Activated CD4-positive, alpha-beta T cell treated with anti-CD3 and anti-CD28 coated beads, Interleukin-2, Interleukin-4, amounts not matched to agents 100 ng/mL and 50 ng/mL, durations not matched to agents 16 hours and 8 hours (primary cell): Measurements from ENCODE around the gene PTPA.
"Not testable (repeated sequence)": the region's sequence is repeated elsewhere in the genome, so short reads cannot be mapped to it uniquely, and the experiment has no call there.

Experiments used
- DNase-seq: peaks from one replicate; pipeline ENCODE4 v3.0.0-alpha.2; 2020; ENCODE audit warnings: low spot score

PTPA gene

DNA sequence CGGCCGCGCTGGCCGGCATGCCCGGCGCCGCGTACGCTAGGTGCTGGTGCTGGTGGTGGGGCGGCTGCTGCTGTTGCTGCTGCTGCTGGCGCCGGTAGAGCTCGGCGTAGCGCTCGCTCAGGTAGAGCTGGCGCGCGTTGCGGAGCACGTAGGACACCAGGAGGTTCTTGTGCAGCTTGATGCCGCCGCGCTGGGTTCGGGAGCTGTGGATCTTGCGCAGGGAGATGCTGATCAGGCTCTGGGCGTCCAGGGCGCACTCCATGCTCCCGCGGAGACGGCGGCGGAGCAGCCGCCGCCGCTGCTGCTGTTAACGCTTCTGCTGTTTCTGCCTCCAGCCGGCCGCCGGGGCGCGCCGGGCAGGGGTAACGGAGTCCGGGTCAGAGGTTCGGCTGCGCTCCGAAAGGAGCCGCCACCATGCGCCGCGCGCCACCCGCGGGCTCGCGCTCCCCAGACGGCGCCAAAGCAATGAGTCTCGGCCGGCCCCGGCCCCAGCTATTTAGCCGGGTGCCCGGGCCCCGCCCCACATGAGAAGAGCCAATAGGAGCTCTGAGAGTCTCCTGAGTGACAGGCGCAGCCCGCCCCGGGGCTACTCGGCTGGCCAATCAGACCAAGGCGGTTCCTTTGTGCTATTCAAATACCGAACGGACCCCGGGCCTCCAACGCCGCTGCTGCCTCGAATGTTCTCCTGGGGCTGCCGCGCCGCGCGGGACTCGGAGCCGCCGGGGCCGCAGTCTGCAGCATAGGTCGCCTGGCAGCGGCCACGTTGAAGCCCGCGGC, 66.8 kb downstream of the PTPA start, which contains the start of gene IER5L:
Gene IER5L, minus strand, starts transcription at position 471 of the 777 bp plus-strand sequence. Its CDS starts 209 bp downstream, at position 262.
- peak; percentile 95 for DNase-seq

DNA sequence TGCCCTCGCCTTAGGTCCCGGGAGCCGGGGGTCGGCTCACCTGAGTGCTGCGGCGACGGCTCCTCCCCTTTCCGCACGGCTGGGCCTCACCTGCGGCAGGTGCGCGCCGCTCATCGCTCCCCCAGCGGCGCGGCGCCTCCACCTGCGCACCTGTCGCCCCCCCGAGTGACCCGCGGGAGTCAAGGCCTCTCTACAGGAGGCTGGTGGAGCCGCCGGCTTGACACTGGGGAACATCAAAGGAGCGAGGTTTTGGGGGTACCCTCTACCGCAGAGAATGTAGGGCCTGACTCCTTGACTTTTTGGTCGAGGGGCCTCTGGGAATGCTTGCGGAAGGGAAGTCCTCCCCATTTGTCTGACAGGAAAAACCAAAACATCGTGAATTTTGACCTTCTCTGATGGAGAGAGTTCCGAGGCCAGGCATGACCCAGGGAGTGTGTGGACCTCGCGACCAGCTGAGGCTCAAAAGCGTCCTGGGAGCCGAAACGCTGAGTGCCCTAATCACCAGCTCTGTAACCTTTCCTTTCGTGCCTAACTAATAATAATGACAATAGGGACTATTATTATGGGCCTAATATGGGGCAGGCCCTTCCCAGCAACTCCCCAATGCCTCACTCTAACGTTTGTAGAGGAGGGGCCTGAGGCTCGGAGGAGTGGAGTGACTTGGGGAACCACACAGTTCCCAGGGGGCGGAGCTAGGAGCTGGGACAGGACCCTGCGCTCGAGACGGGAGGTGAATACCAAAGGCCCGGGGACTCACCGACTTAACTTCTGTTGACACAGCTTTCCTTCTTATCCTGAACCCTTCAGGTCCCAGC, 67.6 kb downstream of the PTPA start:
- DNase-seq = no peak

DNA sequence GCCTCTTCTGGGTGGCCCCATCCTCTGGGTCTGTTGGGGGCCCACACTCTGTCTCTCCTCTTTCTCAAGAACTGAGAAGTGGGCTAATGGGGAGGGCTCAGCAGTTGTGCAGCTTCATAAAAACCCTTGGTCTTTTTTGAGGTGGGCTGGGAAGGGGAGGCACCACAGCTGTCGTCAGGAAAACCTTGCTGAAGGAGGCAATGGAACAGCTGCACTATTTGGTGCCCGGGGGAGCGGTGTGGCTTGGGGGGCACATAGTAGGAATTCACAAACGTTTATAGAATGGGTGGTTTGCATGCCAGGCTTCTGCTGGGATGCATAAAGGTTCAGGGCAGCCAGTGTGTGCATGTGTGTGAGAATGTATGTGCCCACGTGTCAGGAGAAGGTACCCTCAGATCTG, 70.0 kb downstream of the PTPA start:
- DNase-seq = no peak

DNA sequence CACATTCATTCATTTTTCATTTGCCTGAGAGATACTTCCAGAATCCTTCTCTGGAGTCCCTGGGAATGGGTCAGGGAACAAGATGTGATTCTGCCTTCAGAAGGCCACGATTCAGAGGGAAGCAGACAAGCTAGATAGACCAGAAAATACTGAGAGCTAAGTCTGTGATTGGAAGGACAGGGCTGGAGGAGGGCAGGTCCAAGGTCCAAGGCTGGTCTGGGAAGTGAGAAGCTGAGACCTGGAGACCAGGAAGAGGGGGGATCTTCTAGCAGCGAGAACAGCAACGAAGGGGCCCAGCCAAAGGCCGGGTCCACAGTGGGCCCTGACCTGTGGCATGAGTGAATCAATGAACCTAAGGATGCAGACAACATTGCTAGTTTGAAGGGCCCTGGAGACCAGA, 70.9 kb downstream of the PTPA start:
- no peak for DNase-seq

DNA sequence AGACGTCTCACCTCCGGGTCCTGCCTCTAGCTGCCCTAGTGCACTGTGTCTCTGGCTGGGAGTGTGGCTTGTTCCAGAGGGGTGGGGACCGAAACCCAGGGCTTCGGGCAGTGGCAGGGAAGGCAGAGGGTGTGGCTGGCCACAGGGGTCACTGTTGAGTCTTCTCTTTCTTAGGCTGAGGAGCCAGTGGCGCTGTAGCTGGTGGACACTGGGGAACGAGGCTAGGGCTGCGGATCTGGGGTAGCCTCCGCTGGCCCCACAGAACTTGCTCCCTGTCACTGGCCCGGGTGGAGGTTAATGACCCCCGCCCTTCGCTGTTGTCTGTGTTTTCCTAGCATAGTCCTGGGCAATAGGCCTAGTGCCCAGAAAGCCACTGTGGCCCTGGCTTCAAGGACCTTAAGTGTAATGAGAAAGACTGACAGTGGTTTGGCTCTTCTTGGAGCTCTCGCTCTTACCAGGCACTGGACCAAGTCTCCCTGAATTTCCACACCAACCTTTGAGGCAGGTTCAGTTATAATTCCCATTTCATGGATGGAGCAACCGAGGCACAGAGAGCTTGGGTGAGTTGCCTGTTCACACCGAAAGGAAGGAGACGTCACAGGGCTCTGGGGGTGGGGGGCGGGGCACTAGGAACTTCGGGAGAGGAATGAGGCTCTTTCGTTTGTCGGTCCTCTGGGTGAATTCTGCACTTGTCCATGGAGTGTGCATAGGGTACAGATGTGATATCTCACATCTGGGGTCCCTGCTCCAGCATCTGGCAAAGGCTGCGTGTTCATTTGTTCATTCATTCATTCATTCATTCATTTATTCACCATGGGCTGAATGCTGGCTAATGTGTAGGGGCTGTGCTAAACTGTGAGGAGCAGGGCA, 71.6 kb downstream of the PTPA start:
- DNase-seq = no peak

DNA sequence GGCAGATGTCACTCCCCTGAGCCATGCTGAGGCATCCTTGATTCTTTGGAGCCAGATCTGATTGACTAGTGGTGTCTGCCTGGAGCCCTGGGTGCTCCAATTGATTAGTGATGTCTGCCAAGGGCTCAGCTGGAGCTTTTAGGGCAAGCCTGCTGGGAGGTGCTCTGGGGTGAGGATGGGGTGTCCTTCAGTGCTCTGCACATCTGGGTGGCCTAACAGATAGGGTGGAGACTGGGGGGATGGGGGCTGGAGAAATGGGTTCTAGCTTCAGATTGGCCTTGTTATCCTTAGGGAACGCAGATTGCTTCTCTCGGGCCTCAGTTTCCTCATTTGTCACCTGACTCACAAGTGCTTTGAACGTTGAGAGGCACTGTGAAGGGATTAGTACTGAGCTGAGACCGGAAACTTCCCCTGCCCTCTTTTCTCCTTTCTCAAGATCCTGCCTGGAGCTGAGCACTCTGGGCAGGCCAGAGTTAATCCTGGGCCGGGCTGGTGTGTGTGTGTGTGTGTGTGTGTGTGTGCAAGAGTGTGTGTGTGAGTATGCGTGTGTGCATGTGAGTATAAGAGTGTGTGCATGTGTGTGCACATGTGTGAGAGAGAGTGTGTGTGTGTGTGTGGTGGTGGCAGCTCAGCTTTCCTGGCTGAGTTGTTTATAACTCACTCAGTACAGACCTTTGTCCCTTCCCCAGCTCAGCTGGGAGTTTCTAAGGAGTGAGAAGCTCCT, 72.4 kb downstream of the PTPA start:
- no peak for DNase-seq

DNA sequence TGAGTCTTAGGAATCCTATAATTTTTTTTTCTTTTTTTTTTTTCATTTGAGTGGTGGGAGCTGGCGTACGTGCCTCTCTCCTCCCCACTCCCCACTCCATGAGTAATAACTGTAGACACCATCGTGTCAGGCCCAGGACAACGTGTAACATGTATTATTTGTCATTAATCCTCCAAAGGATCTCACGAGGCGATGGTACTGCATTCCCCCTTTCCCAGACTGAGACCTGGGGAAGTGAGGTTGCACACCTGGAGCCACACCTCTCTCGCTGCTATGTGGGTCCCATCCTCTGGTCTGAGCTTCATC, 73.0 kb downstream of the PTPA start:
- no peak for DNase-seq

DNA sequence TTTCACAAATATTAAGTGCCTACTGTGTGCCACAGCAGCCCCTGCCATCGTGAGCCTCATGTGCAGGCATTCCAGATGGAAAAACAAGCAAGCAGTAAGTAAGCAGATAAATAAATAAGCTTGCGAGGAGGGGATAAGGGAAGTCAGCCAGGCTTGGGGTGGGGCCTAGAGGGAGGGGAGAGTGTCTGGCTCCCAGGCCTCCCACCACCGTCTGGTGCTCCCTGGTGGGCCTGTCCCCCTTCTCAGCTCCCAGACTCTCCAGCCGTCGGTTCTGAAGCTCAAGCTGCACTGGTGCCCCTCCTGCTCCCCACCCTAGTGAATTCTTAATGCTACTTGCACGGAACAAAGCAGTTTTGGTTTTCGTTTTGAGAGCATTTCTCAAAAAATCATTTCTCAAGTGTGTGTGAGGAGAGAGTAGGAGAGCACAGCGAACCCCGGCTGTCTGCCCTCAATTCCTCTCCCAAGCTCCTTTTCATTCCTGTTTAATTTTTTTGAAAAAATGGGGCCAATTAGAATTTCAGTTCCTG, 73.4 kb downstream of the PTPA start:
- DNase-seq = no peak

DNA sequence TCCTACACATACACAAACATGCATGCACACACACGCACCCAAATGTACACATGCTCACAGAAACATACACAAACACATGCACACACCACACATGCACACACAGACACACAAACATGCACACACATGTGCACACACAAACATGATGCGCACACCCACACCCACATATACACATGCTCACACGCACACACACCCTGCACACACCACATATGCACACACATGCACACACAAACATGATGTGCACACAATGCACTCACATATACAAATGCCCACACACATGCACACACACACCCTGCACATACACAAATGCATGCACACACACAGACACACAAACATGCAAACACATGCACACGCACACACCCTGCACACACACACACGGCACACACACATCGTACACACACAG, 74.2 kb downstream of the PTPA start:
- no peak for DNase-seq

DNA sequence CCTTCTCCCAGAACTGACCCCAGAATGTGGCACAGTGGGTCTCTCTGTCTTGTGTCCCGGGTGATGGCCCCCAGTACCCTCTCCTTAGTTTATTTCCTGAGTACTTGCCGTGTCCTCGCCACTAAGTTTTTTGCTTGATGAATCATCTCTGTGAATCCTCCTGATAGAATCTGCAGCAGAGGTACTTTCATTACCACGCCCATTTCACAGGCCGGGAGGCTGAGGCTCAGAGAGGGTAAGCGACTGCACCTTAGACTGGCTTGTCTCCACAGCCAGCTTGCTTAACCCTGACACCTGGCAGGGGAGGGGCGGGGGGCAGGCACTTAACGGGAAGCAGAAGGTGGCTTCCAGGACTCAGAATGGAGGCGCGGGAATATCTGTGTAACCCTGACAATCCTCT, 74.8 kb downstream of the PTPA start:
- DNase-seq = peak; percentile 60

DNA sequence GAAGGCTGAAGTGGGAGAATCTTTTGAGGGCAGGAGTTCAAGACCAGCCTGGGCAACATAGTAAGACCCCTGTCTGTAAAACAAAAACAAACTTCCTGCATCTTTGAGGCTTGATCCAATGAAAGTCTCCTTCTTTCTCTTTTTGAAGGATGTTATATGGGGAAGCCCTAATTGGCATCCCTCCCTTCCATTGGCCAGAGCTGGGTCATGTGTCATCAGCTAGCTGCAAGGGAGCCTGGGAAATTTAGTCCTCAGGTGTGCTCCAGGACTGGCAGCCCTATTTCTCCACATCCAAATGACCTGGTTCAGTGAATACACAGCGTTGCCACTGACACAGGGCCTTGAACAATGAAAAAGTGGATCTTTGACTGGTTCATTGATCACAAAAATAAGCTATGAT, 75.8 kb downstream of the PTPA start:
- no peak for DNase-seq

DNA sequence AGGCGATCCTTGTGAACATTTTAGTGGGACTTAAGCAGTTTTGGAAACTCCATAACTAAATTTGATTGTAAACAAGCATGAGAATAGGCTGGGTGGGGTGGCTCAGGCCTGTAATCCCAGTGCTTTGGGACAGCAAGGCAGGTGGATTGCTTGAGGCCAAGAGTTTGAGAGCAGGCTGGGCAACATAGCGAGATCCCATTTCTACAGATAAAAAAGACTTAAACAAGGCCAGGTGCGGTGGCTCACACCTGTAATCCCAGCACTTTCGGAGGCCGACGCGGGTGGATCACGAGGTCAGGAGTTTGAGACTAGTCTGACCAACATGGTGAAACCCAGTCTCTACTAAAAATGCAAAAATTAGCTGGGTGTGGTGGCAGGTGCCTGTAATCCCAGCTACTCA, 78.8 kb downstream of the PTPA start:
- not testable (repeated sequence) for DNase-seq

DNA sequence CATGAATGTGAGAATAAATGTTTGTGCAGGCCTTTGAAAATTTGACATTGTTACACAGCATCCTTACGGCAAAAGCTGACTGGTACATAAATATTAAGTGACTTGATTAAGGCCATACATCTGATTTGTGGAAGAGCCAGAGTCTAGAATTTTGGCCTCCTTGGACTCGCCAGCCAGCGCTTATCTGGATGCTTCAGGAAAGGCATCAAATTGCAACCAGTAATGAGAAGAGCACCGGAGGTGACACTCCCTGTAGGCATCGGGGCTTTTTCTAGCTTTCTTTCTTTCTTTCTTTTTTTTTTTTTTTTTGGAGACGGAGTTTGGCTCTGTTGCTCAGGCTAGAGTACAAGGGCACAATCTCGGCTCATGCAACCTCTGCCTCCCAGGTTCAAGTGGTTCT, 80.0 kb downstream of the PTPA start:
- DNase-seq = no peak

DNA sequence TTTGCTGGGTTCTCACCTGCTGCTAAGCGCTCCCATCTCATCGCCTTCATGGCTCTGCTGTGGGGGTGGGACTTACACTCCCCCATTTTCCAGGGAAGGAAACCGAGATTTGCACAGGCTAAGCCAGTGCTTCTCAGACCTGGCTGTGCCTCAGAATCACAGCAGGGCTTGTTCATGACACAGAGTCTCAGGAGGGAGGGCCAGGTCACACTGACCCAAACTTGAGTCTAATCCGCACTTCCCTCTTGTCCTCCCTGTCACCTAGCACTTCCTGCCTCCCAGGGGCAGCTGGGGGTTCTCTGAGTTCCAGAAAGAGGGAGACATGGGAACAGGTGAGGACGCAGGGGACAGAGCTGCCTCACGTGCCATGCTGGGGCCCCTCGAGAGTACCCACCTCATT, 82.4 kb downstream of the PTPA start:
- no peak for DNase-seq

DNA sequence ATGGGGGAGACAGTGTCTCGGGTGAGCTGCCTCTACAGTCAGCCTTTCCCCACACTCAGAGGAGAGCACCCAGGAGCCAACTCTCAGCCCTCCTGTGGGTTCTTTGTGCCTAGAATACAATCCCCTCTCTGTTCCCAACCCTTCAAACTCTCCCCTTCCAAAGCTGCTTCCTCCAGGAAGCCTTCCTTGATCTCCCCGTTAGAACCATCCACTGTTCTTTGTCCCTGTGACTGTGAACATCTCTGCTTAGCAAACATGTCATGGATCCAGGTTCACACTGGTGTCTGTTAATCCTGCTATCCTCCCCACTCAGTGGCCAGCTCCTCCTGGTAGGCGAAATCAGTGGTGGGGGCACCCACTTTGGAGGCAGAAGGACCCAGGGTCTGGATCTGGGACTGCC, 83.0 kb downstream of the PTPA start:
- no peak for DNase-seq

DNA sequence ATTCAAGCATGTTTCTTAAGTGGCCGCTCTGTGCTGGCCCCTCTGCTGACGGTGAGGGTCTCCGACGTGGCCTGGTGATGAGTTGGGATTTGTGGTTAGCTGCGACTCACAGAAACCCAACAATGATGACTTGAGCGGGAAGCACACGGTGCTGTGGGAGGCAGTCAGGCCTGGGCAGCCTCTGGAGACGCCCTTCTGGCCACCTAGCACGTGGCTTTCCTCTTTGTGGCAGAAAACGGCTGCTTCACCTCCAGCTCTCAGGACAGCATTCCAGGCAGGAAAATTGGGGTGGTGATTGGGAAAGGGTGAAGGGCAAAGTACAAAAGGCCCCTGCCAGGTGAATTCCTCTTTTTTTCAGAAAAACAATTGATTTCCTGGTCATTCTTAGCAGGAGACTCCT, 84.4 kb downstream of the PTPA start:
- no peak for DNase-seq

DNA sequence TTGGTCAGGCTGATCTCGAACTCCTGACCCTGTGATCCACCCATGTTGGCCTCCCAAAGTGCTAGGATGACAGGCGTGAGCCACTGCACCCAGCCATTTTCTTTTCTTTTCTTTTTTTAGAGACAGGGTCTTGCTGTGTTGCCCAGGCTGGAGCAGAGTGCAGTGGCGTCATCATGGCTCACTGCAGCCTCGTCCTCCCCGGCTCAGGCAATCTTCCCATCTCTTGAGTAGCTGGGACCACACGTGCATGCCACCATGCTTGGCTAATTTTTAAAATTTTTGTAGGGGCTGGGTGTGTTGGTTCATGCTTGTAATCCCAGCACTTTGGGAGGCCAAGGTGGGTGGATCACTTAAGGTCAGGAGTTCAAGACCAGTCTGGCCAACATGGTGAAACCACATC, 85.8 kb downstream of the PTPA start:
- DNase-seq = not testable (repeated sequence)

DNA sequence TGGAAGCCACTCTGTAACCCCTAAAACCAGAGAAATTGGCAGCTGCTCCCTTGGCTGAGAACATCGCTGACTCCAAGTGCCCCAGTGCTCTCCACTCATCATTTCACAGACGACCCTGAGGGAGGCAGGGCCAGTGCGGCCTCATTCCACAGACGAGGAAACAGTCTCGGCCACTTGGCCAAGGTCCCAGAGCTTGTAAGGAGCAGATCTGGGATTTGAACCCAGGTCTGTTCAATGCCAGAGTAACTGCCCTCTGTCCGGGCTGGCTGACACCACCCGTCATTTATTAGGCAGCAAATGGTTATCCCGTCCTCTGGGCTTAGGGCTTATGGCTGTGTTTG, 86.7 kb downstream of the PTPA start:
- DNase-seq = no peak
